A673 (cell line): ENCODE results near the gene KRTAP10-10. TPM values are rescaled to one million over a fixed set of nuclear protein-coding genes. Genes with fewer than 3 reads are reported as not detected.

Experiments used
- BruUV-seq: library from RNA; stranded (reverse); fragments of 400-500 nt; replicated peaks from 2 replicates; lab custom pipeline; 2021; lab: Mats Ljungman, UMichigan
- CTCF ChIA-PET: fragments of 300-600 bp; sonication (Branson Sonifier 250); formaldehyde crosslinking; loops from one replicate; lab custom pipeline; 2022; ENCODE audit warnings: antibody characterized with exemption; lab: Charles Lee
- POLR2A ChIA-PET: fragments of 300-600 bp; sonication (Branson Sonifier 250); formaldehyde crosslinking; loops from one replicate; lab custom pipeline; 2022; ENCODE audit warnings: antibody characterized with exemption; ENCODE audit not compliant: low non-redundant PET; lab: Charles Lee
- DNase-seq: peaks from one replicate; pipeline ENCODE4 v3.0.0-alpha.2; 2015; ENCODE audit warnings: low spot score
- H3K27ac ChIP-seq: fragments of 200-600 bp; sonication (generic); 2 replicates; pipeline ENCODE4 v1.5.1; 2016; ENCODE audit warnings: mixed run types, low read depth, mild to moderate bottlenecking, mixed read lengths, antibody characterized with exemption, low read length; ENCODE audit not compliant: poor library complexity, severe bottlenecking
- H3K27me3 ChIP-seq: fragments of 200-600 bp; sonication (generic); replicated peaks from 2 replicates; pipeline ENCODE4 v1.6.1; 2017; ENCODE audit warnings: mixed run types, low read depth, mild to moderate bottlenecking, mixed read lengths, antibody characterized with exemption, low read length; ENCODE audit not compliant: insufficient read depth, poor library complexity
- H3K36me3 ChIP-seq: fragments of 200-600 bp; sonication (generic); 2 replicates; pipeline ENCODE4 v1.6.1; 2016; ENCODE audit warnings: mixed run types, mild to moderate bottlenecking, mixed read lengths, antibody characterized with exemption, low read length; ENCODE audit not compliant: insufficient read depth, poor library complexity, severe bottlenecking
- H3K4me1 ChIP-seq: fragments of 200-600 bp; sonication (generic); 2 replicates; pipeline ENCODE4 v1.6.1; 2017; ENCODE audit warnings: mixed run types, mild to moderate bottlenecking, mixed read lengths, antibody characterized with exemption, low read length; ENCODE audit not compliant: insufficient read depth, poor library complexity, severe bottlenecking
- H3K4me3 ChIP-seq: fragments of 200-600 bp; sonication (generic); 2 replicates; pipeline ENCODE4 v1.5.1; 2016; ENCODE audit warnings: low read depth, mixed run types, mild to moderate bottlenecking, mixed read lengths, low read length; ENCODE audit not compliant: poor library complexity, severe bottlenecking
- H3K9me3 ChIP-seq: fragments of 200-600 bp; sonication (generic); 2 replicates; pipeline ENCODE4 v1.6.1; 2016; ENCODE audit warnings: mixed run types, low read depth, mild to moderate bottlenecking, mixed read lengths, antibody characterized with exemption, low read length; ENCODE audit not compliant: poor library complexity, severe bottlenecking
- CTCF ChIP-seq: fragments of 300-800, 200-600 bp; sonication (generic); conservative IDR thresholded peaks from 2 replicates; pipeline ENCODE4 v1.5.1; 2017; ENCODE audit warnings: low read depth, mild to moderate bottlenecking, antibody characterized with exemption, low read length, moderate library complexity, mixed read lengths
- EZH2 ChIP-seq: fragments of 200-600 bp; sonication (generic); IDR thresholded peaks from 2 replicates; pipeline ENCODE4 v1.6.1; 2017; ENCODE audit warnings: borderline replicate concordance, low read depth, mild to moderate bottlenecking, mixed read lengths, antibody characterized with exemption, low read length; ENCODE audit not compliant: poor library complexity, severe bottlenecking
- intact Hi-C: fragments of 100-400 bp; cut with micrococcal nuclease; formaldehyde crosslinking; loops from one replicate; pipeline ENCODE4 v1.10.0; 2022; ENCODE audit not compliant: unreplicated experiment
- total RNA-seq: library from RNA; stranded (reverse); gene quantifications from 2 replicates; pipeline ENCODE4 v1.2.3, GENCODE V29; 2021

Gene KRTAP10-10
- total RNA-seq, 1 experiment from 2014 or later = not detected

GRCh38 chr21:44611551-44611950 is 25.6 kb upstream of the KRTAP10-10 start:
- Histone ChIP-seq H3K27me3 (no peaks in the 10 kb centered on the region), H3K4me1 (no peaks in the 10 kb centered on the region), H3K4me3 (no peak overlapping the region), H3K27ac (no peak overlapping the region), H3K9me3 (peaks cover 25% of the 10 kb centered on the region), H3K36me3 (no peaks in the 10 kb centered on the region)
- POLR2A ChIA-PET = no interaction called here
- intact Hi-C loops = no loop called here
- DNase-seq = no peak
- CTCF ChIA-PET = no interaction called here
- TF ChIP-seq CTCF = no peak
- no peak for TF ChIP-seq EZH2
- BruUV-seq = no TSS peak

- POLR2A ChIA-PET = no interaction called here
- DNase-seq = no peak
- H3K27me3 ChIP-seq = no peaks in the 10 kb centered on the region
- H3K4me1 ChIP-seq = no peaks in the 10 kb centered on the region
- peaks cover 25% of the 10 kb centered on the region for H3K9me3 ChIP-seq
- intact Hi-C loops = no loop called here
- TF ChIP-seq EZH2 (no peak), CTCF (no peak)
- no peak within 1 kb of the TSS for H3K27ac ChIP-seq
- no peak within 1 kb of the TSS for H3K4me3 ChIP-seq
- no TSS peak for BruUV-seq
- CTCF ChIA-PET = no interaction called here
- no peaks in the 10 kb centered on the region for H3K36me3 ChIP-seq
Measured at GRCh38 chr21:44612029-44612486, 25.1 kb upstream of the KRTAP10-10 start, which contains the start of gene KRTAP10-8. Gene KRTAP10-8, plus strand, starts transcription at chr21:44612079. Its CDS starts 22 bp downstream, at chr21:44612101.

- no peak for TF ChIP-seq EZH2
- H3K27me3 ChIP-seq = no peaks in the 10 kb centered on the region
- DNase-seq = no peak
- POLR2A ChIA-PET = no interaction called here
- no peaks in the 10 kb centered on the region for H3K4me1 ChIP-seq
- H3K4me3 ChIP-seq = no peak overlapping the region
- no peaks in the 10 kb centered on the region for H3K36me3 ChIP-seq
- BruUV-seq = no TSS peak
- H3K27ac ChIP-seq = no peak overlapping the region
- peaks cover 25% of the 10 kb centered on the region for H3K9me3 ChIP-seq
- CTCF ChIA-PET = no interaction called here
- intact Hi-C loops = no loop called here
Measured at GRCh38 chr21:44612669-44613229, 24.4 kb upstream of the KRTAP10-10 start.
